ENCODE results near the gene SPR. TPM values are rescaled to one million over a fixed set of nuclear protein-coding genes. Genes with fewer than 3 reads are reported as not detected.
"Not testable (repeated sequence)": the region's sequence is repeated elsewhere in the genome, so short reads cannot be mapped to it uniquely, and the experiment has no call there.

Gene SPR
- total RNA-seq, 1 experiment from 2014 or later = 29.9 TPM

DNA sequence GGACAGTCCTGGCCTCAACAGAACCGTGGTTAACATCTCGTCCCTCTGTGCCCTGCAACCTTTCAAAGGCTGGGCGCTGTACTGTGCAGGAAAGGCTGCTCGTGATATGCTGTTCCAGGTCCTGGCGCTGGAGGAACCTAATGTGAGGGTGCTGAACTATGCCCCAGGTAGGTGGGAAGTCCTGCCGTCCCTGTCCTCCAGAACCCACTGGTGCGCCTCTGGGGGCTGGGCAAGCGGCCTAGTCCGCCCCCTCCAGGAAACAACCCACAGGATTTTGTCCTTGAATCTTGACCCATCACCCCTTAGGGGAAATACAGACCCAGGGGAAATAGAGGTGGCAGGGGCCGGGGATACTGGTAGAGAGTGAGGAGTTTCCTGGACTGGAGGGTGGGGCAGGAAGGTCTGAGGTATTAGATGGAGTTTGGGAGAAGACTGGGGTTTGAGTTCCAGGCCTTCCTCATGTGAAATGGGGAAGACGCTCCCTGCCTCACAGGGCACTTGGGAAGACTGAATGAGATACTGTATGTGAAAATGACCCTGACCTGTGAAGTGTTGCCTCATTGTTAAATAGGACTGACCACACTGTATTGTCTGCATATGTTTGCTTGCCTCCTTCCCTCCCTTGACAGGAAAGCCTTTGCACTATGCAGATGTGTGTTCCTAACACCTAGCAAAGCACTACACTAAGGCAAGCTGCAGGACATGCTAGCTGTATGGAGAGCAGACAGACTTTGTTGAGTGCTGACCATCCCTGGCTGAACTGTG, 1.4 kb downstream of the SPR start:
- DNase-seq (ENCODE audit: low read depth) = no peak

DNA sequence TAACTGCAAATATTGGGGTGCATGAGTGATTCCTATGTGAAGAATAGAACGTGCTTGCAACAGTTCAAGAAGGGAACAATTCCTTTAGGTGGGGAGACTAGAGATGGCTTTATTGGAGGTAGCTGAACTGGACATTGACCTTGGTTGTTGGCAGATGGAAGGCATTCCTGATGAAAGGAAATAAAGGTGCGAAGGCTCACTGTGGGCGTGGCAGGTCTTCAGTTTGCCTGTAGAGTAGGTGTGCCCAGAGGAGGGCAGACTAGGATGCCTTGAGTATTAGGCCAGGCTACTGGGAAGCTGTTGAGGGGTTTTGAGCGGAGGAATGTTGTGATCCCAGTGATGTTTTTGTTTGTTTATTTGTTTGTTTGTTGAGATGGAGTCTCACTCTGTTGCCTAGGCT, 2.8 kb downstream of the SPR start:
- DNase-seq (ENCODE audit: low read depth) = no peak

DNA sequence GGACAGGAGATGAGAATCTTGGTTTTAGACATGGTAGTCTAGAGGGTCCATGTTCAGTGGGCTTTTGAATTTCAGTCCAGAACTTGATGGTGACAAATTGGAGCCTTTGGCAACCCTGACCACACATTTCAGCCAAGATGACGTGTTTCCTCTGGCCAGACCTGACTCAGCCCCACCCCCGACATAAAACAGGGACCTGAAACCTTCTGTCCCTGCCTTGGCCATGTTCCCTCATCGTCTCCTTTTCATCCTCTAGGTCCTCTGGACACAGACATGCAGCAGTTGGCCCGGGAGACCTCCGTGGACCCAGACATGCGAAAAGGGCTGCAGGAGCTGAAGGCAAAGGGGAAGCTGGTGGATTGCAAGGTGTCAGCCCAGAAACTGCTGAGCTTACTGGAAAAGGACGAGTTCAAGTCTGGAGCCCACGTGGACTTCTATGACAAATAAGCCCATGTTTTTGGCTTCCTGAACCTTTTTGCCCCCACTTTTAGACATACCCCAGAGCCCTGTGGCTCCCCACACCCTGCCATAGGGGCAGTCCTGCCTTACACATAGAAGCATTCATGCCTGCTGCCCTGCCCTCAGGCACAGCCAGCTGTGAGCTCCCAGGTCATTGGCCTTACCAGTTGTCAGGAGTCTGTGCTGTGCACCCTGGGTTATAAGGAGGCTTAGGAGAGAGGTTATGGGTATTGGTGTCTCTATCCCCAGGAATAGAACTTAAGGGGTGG, 4.0 kb downstream of the SPR start:
- DNase-seq (ENCODE audit: low read depth) = no peak

DNA sequence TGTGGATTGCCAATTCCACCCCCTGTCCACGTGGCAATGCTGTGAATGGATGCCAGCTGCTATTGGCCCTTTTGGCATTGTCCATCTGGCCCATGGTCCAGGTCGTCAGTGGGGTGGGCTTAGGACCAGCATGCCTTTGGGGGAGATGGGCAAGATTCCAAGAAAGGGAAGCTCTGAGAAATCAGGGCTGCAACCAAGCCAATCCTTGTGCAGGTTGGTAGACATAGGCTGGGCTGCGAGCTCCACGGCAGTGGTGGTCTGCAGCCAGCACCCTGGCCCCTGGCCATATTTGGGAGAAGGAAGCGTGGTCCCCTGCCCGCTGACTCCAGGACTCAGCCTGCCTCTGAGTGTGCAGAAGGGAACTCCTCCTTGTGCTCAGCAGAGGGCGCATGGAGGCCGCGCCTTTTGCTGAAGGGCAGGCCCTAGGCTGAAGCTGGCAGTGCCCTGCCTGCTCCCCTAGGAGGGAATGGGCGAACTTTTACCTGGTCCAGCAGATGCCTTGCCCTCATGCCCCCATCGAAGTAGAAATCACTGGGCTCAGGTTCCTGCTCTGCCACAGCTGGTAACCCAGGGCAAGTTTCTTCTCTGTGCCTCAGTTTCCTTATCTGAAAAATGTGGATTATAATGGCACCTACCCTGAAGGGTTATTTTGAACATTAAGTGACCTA, 5.4 kb downstream of the SPR start:
- DNase-seq (ENCODE audit: low read depth) = peak; percentile 69

DNA sequence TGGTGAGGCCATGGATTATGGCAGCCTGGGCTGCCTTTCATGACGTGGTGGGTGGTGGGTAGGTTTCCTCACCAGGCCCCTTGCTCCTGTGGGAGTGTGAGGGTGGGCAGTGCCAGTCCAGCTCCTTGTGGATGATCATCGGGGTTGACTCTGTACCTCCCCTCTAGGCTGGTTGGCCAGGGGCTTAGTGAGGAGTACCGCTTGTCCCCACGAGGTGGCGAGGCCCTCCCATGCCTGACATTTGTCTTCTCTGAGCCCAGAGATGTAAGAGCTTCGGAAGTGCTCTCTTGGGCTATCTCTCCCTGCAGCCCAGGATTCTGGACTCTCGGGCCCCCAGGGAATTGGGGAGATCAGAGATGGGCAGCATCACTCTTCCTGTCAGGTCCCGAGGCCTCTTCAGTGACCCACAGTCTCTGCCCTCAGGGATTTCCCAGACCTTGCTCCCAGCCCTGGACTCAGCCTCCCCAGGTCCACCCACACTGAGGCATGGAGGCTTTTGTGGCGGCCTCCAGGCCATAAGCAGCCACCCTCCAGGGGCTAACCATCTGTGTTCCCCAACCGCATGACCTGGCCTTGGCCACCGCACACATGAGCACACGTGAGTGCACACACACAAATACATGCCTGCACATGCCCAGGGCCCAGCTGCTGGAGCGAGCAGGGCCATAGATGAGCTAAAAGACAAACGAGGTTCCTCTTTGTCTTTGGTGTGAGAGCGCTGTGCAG, 6.5 kb downstream of the SPR start:
- DNase-seq (ENCODE audit: low read depth) = peak; percentile 60

DNA sequence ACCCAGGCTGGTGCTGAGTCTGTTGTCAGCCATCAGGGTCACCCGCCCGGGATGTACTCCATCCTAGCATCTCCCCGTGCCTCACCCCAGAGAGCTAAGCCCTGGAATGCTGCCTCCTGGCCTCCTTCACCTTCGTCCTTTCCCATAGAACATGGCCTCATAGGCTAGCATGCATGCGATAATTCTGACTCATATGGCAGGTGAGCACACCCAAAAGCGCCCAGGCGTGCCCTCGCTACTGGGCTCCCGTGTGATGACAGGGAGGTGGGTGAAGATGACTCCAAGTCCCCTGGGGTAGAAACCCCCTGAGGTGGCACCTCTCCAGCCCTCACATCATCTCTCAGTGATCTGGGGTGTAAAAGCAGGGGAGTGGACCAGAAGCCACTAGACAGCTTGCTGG, 7.3 kb downstream of the SPR start:
- DNase-seq (ENCODE audit: low read depth) = no peak

DNA sequence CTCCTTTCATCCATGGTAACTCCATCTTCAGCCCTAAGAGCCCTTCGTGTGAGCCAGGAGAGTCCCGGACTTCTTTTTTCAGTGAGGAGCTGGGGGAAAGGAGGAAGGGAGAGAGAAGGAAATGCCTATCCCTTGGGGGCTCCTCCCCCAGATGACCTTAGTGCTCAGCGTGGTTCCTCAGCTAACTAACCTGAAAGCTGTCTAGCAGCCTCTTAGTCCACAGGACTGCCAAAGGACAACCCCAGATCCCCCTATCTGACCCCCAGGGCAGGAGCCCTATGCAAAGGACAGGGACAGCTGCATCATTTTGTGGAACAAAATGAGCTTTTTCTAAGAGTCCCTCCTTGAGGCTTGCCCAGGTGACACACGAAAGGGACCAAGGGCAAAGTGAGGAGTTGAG, 7.9 kb downstream of the SPR start:
- DNase-seq (ENCODE audit: low read depth) = no peak

DNA sequence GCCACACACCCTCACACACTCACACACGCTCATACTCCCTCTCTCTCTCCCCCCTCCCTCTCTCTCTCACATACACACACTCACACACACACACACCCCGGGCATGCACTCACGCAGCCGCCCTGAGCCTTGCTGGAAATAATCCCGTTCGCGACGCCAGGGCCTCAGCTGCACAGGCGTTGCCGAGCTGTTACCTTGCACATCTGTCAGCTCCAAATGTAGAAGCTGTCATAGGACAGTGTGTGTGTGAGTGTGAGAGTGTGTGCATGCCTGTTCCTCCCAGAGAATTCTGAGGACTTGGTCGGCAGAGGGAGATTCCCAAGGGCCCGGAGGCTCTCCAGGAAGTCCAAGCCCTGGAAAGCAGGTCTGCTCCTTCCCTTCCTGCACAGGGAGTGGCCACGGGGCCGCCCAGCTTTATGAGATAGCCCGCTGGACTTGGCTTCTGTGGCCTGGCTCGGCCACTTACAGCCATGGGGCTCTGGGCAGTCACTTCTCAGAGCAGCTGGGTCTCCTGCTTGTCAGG, 8.6 kb downstream of the SPR start:
- DNase-seq (ENCODE audit: low read depth) = peak; percentile 43

DNA sequence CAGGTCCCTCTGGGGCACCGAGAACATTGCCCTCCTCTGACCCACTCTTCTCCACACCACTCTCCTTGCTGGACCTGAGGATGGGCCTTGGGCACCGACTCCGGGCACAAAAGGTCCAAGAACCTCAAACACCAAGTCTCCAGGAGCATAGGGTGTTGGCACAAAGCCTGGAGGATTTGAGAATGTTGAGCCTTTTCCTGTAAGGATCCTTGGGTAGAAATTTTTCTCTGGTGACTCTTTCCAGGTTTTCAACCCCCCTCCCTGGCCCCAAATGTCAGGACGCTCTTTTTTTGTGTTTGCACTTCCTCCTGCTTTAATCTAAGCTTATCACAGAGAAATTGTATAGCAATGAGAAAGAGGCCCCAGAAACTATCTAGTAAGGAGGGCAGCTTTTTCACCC, 9.2 kb downstream of the SPR start:
- peak; percentile 50 for DNase-seq (ENCODE audit: low read depth)

DNA sequence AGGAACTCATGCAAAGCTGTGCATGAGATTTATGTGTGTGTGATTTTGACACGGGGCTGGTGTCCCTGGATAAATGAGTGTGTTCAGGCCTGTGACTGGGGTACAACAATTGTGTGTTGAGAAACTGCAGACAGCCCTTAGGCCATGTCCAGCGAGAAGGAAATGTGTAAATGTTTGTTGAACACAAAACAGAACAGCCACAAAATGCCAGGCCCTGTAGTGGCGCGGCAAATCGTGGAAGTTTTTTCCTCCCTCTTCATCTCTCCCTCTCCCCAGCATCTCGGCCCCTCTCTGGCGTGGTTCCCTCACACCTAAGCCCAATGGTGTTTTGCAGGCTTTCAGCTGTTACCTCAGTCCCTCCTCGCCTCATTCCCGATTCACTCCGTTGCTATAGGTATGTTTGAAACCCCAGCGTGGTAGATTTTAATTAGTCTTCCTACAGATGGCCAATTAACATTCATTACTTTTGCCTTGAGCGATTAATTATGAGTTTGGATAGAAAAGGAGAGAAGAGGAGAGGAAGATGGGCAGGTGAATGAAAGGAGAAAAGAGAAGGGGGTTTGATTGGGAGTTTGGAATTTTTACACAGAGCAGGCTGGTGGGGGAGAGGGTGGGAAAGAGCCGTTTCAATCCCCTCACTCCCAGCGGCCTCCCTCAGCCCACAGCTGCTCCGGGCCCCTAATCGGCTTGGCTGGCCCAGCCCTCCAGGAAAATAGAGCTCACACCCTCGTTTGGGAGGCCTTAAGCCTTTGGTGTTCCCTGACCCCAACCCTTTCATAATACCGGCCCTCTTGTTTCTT, 10.8 kb downstream of the SPR start:
- DNase-seq (ENCODE audit: low read depth) = no peak

DNA sequence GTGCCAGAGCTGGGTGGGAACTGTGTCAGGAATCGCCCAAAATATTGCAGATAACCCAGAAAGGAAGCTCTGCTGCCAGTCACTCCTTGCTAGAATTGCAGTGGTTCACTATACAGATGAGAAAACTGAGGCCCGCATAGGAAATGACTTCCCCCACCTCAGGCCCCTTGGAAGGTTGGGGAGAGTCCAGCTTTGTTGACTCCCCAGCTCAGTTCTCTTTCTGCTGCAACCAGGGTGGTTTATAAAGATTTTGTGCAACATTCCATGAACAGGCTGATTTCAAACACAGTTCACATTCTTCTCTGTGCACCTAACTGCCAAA, 11.3 kb downstream of the SPR start:
- DNase-seq (ENCODE audit: low read depth) = no peak

DNA sequence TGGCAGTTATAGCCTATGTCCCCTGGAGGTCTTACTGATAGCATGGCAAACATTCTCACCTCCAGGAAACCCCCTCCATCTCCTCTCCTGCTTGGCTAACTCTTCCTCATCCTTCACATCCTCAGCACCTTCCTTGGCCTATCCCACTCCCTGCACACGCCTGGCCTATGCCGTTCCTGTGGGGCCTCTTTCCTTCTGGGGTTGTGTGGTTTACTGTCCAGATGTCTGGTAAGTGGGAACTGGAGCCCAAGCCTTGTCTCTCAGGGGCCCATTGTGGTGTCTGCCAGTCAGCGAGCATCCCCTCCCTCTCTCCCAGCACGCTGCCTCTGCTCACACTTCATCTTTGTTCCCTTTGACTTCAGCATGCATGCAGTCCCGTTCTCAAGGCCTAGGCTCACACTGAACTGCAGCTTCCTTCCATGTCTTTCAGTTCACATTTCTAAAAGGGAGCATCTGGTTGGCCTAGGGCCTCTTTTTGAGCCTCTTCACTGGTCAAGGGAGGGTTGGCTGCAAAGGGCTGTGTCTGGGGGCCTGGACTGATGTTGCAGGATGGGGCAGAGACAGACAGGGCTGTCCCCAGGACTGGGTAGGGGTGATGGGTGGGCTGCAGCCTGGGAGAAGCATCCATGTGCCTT, 13.1 kb downstream of the SPR start:
- no peak for DNase-seq (ENCODE audit: low read depth)

DNA sequence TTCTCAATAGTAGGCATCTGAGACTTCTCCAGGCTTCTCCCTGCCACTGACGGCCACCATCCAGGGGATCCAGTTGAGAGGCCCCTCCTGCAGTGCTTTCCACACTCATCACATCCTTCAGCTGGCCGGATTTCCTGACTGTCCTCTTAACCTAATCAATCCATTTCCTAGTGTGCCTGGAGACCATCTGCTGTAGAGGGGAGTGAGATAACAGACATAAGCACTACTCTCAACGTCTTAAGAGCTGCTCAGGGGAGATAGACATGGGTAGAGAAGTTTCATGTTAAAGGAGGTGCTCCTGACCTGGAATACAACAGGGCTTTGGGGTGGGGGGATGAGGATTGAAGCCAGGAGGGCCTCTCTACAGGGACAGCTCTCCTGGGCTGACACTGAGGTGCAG, 14.2 kb downstream of the SPR start:
- no peak for DNase-seq (ENCODE audit: low read depth)

DNA sequence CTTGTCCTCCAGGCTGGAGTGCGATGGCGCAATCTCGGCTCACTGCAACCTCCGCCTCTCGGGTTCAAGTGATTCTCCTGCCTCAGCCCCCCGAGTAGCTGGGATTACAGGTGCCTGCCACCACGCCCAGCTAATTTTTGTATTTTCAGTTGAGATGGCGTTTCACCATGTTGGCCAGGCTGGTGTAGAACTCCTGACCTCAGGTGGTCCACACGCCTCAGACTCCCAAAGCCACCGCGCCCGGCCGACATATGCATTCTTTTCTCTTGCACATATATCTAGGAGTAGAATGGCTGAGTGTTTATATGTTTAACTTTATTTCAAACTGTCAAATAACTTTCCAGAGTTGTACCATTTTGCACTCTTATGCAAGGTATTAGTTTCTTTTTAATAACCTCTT, 20.2 kb downstream of the SPR start:
- DNase-seq (ENCODE audit: low read depth) = not testable (repeated sequence)

DNA sequence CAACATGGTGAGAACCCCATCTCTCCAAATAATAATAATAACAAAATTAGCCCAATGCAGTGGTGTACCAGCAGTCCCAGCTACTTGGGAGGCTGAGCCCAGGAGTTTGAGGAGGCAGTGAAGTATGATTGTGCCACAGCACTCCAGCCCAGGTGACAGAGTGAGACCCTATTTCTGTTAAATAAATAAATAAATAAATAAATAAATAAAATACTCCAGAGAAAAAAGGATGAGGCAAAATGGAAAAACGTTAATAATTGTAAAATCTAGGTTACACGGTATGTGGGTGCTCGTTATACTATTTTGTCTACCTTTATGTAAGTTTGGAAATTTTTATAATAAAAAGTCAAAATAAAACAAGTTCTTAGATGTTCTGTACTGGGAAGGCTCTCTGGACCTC, 21.5 kb downstream of the SPR start:
- DNase-seq (ENCODE audit: low read depth) = no peak

DNA sequence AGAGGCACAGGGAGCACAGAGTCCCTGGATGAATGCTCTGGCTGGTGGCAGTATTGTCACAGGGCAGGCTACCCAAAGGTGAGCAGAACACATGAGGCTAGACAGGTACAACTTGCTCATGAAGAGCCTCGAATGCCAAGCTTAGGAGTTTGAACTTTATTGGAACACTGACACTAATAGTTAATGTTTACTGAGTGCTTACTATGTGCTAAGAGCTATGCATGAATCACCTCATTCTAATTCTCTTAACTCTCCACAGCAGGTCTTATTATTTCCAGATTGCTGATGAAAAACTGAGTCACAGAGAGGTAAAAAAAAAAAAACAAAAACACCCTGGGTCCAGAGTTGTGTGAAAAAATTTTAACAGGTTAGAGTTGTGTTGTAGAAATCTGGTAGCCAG, 24.0 kb downstream of the SPR start:
- no peak for DNase-seq (ENCODE audit: low read depth)

DNA sequence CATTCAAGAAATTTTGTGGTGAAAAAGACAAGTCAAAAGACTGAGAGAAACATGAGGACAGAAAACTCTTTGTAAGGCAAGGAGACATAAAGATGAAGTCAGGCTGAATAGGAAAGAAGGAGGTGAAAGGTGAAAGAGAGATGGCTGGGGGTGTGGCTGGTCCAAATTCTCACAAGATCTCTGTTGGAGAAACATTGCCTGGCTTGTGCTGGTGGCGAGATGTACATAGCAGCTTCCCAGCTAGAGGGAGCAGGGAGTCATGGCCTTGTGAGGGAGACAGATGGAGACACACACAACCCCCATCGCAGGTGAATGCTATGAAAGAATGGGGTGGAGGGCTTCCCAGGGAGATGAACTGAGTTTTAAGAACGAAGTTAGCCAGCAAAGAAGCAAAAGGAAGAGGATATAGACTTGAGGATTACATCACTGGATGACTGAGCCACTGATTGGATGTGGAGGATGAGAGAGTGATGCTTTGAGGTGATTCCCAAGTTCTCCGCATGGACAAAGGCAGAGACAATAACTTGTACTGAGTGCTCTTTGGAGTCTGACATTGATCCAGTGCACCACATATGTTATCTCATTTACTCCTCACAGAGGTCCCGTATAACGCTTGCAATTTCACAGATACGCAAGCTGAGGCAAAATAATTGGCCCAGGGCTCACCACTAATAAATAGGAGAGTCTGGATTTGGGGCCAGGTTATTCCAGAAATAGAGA, 26.4 kb downstream of the SPR start:
- no peak for DNase-seq (ENCODE audit: low read depth)

DNA sequence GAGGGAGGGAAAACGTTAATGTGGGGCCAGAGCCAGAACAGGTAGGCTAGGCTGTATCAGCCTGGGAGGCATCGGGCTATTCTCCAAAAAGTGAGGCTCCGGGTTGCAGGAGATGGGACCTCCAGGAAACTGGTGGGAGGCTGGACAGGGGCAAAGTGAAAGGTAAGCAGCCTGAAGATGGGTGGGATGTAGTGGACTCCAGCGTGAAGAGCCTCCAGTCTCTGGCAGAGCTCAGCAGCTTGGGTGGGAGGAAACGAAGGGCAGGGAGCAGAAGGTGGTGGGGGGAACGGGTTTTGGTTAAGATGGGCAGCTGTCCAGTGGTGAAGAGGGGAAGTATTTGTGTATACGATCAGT, 27.0 kb downstream of the SPR start:
- no peak for DNase-seq (ENCODE audit: low read depth)

DNA sequence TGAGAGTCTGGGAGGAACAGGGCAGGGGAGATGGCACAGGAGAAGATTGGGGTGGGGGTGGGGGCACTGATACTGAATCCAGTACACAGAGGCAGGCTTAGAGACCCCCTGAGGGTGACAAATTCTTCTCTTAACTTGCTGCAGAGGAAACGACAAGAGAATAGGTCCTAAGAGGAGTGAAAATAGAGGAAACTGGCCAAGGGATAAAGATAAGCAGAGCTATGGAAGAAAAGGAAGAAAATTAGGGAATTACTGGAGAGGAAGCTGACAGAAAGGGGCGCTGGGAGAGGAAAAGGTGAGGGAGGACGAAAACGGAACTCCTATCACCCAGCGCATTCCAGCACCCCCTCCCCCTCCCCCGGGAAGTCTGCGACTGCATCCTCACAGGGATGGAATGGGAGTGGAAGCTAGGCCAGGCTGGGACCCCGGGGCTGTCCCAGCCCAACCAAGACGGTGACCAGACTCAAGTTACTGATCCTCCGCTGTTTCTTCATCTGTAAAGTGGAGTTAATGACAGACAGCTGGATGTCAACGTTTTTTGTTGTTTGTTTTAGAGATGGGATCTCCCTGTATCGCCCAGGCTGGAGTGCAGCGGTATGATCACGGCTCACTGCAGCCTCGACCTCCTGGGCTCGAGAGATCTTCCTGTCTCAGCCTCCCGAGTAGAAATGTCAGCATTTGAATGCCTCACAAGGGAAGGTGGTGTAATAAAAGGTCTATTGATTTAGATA, 27.5 kb downstream of the SPR start:
- no peak for DNase-seq (ENCODE audit: low read depth)

Data from M059J (cell line).